Measurements from ENCODE around the gene MSI2.

The MSI2 gene

GRCh38 chr17:57311281-57312216 is 55.2 kb downstream of the MSI2 start:
- H3K4me3 ChIP-seq (ENCODE audit: low read depth, low read length), result no peak overlapping the region
- DNase-seq, result no peak
- TF ChIP-seq CTCF (IDR thresholded peaks at IDR 0.05; ENCODE audit: low read depth, low read length), result no peak
- peaks cover 80% of the 10 kb centered on the region for H3K36me3 ChIP-seq
- H3K9me3 ChIP-seq (ENCODE audit: severe bottlenecking), result no peaks in the 10 kb centered on the region
- no peak overlapping the region for H3K27ac ChIP-seq
- H3K27me3 ChIP-seq (ENCODE audit: insufficient read depth, low read depth, severe bottlenecking), result no peaks in the 10 kb centered on the region

- DNase-seq, result no peak
- Histone ChIP-seq H3K27ac (no peak overlapping the region), H3K36me3 (peaks cover 83% of the 10 kb centered on the region), H3K27me3 (ENCODE audit: insufficient read depth, low read depth, severe bottlenecking) (no peaks in the 10 kb centered on the region), H3K4me3 (ENCODE audit: low read depth, low read length) (no peak overlapping the region), H3K9me3 (ENCODE audit: severe bottlenecking) (no peaks in the 10 kb centered on the region)
- no peak for TF ChIP-seq CTCF (IDR thresholded peaks at IDR 0.05; ENCODE audit: low read depth, low read length)
Observed at GRCh38 chr17:57312242-57312641, 55.9 kb downstream of the MSI2 start.

- H3K4me3 ChIP-seq (ENCODE audit: low read depth, low read length), result no peak overlapping the region
- no peaks in the 10 kb centered on the region for H3K9me3 ChIP-seq (ENCODE audit: severe bottlenecking)
- peaks cover 78% of the 10 kb centered on the region for H3K36me3 ChIP-seq
- no peaks in the 10 kb centered on the region for H3K27me3 ChIP-seq (ENCODE audit: insufficient read depth, low read depth, severe bottlenecking)
- DNase-seq, result no peak
- H3K27ac ChIP-seq, result no peak overlapping the region
- TF ChIP-seq CTCF (IDR thresholded peaks at IDR 0.05; ENCODE audit: low read depth, low read length), result no peak
Observed at GRCh38 chr17:57313097-57313835, 56.9 kb downstream of the MSI2 start.

- no peaks in the 10 kb centered on the region for H3K27me3 ChIP-seq (ENCODE audit: insufficient read depth, low read depth, severe bottlenecking)
- peaks cover 77% of the 10 kb centered on the region for H3K36me3 ChIP-seq
Observed at GRCh38 chr17:57315061-57316015, 59.0 kb downstream of the MSI2 start.

More at GRCh38 chr17:57315061-57316015, 59.0 kb downstream of the MSI2 start:
- DNase-seq, result no peak
- H3K9me3 ChIP-seq (ENCODE audit: severe bottlenecking), result no peaks in the 10 kb centered on the region
- TF ChIP-seq CTCF (IDR thresholded peaks at IDR 0.05; ENCODE audit: low read depth, low read length), result no peak
- H3K27ac ChIP-seq, result no peak overlapping the region
- no peak overlapping the region for H3K4me3 ChIP-seq (ENCODE audit: low read depth, low read length)
